GM18951 (cell line): Measurements from ENCODE around the gene SSNA1.
"Not testable (repeated sequence)": the region's sequence is repeated elsewhere in the genome, so short reads cannot be mapped to it uniquely, and the experiment has no call there.

Experiments
- POLR2A ChIP-seq: IDR thresholded peaks from 4 replicates; pipeline ENCODE4 v1.6.1; 2011; ENCODE audit warnings: mild to moderate bottlenecking; ENCODE audit not compliant: insufficient read length, insufficient read depth; ENCODE audit errors: extremely low read depth
- in situ Hi-C: fragments of 300-500 bp; cut with MboI; formaldehyde crosslinking; loops from one replicate; pipeline ENCODE4 v1.12.0; 2022; ENCODE audit warnings: low sequenced_read_pairs, mixed read lengths, inconsistent platforms; ENCODE audit not compliant: unreplicated experiment

Gene SSNA1

DNA sequence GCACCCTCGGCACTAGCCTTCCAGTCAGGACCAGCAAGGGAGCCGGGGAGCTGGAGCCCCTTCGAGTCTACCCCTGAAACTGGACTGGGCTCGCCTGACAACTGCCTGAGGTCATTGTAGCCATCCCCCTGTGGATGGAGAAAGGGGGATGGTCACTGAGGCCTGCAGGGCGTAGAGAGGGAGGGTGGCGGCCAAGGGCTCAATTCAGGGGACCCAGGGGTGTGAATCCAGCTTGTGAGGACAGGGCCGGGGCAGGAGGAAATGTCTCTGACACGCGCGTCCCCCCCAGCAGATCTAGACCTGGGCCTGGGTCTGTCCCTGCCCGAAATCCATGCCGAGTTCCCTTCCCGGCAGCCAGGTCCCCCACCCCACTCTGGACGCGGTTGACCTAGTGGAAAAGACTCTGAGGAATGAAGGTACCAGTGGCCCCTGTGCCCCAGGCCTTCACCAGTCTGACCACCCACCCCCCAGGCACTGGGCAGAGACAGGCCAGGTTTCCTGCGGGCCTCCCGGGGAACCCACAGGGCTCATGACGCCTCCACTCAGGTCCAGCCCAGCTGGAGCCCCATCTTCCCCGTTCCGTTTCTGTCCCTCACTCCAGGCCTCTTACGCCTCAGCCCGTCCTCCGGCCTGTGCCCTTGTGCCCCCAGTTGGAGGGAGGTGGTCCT is 43.0 kb downstream of the SSNA1 start:
- no peak for TF ChIP-seq POLR2A
- in situ Hi-C loops: no loop called here

- in situ Hi-C loops: no loop called here
- no peak for TF ChIP-seq POLR2A
Observed at GRCh38 chr9:137232101-137232500, 43.6 kb downstream of the SSNA1 start.

DNA sequence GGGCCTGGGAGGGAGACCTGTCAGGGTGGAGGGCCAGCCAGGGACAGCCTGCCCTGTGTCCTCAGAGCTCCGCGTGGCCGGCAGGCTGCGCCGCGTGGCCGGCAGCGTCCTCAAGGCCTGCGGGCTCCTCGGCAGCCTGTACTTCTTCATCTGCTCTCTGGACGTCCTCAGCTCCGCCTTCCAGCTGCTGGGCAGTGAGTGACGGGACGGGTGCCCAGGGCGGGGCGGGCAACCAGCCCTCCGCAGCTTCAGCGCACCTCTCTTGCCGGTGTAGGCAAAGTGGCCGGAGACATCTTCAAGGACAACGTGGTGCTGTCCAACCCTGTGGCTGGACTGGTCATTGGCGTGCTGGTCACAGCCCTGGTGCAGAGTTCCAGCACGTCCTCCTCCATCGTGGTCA is 44.0 kb downstream of the SSNA1 start:
- in situ Hi-C loops: no loop called here
- TF ChIP-seq POLR2A: no peak

DNA sequence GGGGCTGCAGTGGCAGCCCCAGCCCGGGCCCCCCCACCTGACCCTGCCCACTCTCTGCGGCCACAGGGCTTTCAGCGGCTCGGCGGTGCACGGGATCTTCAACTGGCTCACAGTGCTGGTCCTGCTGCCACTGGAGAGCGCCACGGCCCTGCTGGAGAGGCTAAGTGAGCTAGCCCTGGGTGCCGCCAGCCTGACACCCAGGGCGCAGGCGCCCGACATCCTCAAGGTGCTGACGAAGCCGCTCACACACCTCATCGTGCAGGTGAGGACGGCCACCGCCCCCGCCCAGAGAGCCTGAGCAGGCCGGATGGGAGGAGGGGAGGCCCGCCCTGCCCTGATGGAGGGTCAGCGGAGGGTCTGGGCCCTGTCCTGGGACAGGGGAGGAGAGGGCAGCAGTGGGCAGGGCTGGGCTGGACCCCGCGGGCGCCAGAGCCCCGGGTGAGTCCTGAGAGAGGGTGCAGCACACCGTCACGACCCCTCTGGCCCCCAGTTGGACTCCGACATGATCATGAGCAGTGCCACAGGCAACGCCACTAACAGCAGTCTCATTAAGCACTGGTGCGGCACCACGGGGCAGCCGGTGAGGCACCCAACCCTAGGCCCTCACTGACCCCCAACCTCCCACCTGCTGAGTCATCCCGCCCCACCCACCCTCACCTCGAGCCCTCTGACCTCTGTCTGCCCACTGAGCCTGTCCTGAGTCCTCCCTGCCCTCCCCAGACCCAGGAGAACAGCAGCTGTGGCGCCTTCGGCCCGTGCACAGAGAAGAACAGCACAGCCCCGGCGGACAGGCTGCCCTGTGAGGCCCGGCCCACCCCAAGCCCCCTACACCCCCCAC is 44.9 kb downstream of the SSNA1 start:
- in situ Hi-C loops: no loop called here
- TF ChIP-seq POLR2A: no peak

- no peak for TF ChIP-seq POLR2A
- in situ Hi-C loops: no loop called here
Observed at GRCh38 chr9:137234055-137234697, 45.7 kb downstream of the SSNA1 start.

DNA sequence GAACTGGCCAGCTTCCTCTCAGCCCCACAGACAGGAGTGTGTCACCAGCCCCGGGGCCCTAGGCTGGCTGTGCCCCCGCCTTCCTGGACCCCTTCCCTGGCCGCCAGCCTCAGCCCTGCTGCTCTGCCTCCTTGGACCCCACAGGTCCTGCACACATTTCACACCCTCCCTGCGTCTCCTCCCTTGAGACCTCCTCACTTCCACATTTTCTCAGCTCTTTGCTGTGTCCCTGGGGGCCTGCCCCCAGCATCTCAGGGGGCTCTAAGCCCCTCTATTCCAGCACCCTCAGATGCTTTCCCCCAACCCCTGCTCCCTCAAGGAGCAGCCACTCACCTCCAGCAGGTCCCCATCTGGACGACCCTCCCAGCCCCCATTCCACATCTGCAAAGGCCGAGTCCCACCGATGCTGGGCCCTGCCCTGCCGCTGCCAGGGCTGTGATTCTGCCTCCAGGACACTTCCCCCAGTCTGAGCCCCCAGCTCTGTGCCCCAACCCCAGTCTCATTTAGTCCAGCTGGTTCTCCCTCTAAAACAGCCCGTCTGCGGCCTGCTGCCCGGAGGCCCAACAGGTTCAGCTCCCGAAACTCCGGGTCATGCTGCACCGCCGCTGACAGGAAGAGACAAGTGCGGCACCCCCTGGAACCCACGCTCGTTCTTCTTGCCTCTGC is 46.4 kb downstream of the SSNA1 start:
- in situ Hi-C loops: no loop called here
- no peak for TF ChIP-seq POLR2A

GRCh38 chr9:137235424-137236237 is 47.2 kb downstream of the SSNA1 start:
- TF ChIP-seq POLR2A: no peak
- in situ Hi-C loops: no loop called here

DNA sequence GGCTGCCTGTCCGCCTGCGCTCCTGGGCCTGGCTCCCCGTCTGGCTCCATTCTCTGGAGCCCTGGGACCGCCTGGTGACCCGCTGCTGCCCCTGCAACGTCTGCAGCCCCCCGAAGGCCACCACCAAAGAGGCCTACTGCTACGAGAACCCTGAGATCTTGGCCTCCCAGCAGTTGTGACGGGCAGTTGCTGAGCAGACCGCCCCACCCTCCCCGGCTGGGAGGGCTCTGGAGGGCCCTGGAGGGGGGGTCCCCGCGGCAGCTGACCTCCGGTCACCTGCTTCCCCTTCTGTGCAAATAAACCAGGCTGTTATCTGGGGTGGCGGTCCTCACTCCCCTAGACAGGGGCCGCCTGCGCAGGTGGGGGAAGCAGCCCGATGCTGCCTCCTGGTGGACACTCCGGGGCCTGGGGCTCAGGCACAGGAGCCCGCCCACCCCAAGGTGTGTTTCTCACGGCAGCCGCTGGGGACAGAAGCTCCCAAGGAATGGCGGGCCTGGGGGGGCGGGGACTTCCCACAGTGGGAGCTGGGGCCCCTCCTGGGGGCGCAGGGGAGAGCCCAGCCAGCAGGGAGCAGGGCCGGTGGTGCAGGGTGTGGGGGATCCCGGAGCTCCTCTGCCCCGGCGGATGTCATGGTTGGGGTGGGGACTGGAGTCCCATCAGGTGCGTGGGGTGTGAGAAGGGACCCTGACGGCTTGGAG is 47.9 kb downstream of the SSNA1 start:
- in situ Hi-C loops: no loop called here
- TF ChIP-seq POLR2A: no peak

GRCh38 chr9:137236936-137237421 is 48.5 kb downstream of the SSNA1 start:
- TF ChIP-seq POLR2A: no peak
- in situ Hi-C loops: no loop called here

DNA sequence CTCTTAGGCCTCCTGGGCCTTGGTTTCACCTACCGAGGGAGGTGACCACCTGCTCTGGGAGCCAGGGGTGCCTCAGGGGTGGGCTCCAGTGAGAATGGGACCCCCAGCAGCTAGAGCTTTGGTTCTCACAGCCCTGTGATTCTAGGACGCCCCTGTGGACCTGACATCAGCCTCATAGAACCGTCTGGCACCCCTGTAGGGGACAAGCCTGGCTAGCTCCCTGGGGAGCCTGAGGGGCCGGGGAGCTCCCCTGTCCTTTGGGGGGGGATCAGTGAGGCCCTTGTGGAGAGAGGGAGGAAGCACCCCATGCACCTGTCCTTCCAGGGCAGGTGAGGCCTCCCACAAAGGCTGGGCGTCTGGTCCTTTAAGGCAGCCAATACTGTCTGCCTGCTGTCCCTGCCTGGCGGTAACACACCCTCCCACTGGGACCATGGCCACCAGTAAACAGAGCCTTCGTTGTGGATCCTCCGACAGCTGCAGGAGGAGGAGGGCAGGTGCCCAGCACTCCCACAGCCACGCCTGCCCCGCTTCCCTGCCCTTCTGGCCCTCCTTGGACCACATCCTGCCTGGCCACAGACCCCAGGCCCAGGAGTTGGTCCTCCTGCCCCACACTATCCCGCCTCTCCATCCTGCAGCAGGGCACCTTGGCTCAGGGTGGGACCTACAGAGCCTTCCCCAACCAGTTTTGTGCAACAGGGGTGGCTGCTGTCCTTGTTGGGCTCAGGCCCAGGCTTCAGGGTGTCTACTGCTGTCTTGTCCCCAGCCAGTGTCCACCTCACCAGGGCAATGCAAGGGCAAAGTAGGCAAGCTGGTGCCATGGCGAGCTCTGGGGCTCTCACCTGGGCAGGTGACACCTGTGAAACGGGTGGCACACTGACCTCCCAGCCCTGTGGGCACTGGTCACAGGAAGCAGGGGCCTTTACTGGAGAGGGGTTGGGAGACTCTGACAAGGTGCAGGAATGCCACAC is 49.6 kb downstream of the SSNA1 start:
- in situ Hi-C loops: no loop called here
- TF ChIP-seq POLR2A: no peak

DNA sequence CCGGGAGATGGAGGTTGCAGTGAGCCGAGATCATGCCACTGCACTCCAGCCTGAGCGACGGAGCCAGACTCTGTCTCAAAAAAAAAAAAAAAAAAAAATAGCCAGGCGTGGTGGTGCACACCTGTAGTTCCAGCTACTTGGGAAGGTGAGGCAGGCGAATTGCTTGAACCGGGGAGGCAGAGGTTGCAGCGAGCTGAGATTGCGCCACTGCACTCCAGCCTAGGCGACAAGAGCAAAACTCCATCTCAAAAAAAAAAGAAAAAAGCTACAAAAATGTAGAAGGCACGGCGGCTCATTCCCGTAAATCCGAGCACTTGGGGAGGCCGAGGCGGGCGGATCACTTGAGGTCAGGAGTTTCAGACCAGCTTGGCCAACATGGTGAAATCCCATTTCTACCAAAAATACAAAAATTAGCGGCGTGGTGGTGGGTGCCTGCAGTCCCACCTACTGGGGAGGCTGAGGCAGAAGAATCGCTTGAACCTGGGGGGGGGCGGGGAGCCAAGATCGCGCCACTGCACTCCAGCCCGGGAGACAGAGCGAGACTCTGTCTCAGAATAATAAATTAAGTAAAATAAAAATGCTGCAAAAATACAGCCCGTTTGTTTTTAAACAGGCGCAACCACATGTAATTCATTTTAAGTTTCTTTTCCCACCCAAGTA is 51.2 kb downstream of the SSNA1 start:
- in situ Hi-C loops: not testable (repeated sequence)
